Retinal pigment epithelial cell (primary cell): ENCODE data around the gene SOX18.
A peak's percentile ranks its signal among the peaks of the same experiment; 100 is the strongest.

Experiments used
- DNase-seq: peaks from one replicate; pipeline ENCODE4 v3.0.0-alpha.2; 2010; ENCODE audit warnings: low read depth
- H3K4me3 ChIP-seq: 2 replicates; pipeline ENCODE4 v1.5.1; 2011; ENCODE audit warnings: mild to moderate bottlenecking, low read length, control low read depth, moderate library complexity
- CTCF ChIP-seq: conservative IDR thresholded peaks from 2 replicates; pipeline ENCODE4 v1.5.1; 2011; ENCODE audit warnings: low read depth, low read length, control low read depth, inconsistent platforms

Gene SOX18

DNA sequence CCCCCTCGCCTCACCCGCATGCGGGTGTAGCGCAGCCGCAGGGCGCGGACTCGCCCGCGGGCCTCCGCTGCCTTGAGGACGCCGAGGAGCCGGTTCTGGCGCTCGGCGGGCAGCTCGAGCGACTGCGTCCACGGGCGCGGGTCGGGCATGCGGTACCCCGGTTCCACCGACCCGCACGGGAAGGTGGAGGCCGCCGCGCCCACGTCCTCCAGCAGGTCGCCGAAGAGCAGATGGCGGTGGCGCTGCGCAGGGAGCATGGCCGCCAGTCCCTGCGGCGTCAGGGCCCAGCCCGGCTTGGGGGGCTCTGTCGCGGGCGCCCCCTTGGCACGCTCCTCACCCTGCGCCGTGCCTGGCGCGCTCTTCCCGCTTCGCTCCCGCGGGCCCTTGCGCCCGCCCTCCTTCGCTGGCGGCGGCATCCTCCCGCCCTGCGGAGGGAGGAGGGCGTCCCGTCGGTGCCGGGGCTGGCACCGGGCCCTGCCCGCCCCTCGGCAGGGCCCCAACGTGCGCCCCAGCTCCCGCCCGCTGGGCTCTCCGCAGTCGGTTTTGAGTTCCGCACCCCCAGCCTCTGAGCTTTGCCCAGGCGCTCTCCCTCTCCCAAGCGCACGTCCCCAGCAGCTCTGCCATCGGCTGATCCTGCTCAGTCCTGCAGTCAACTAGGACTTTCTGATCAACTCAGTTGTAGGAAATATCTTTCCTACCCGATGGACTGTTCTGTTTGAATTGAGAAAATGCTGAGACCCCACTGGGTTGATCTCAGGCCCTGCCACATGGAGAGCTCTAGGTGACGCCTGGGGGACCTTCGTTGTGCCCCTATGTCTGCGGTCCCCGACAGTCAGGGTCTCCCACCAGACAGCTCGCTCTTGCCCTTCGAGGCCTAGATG is 34.6 kb upstream of the SOX18 start, which contains the start of gene LKAAEAR1:
LKAAEAR1 (minus strand) TSS at position 595 of the 881 bp plus-strand sequence; CDS start at position 416, 179 bp downstream.
- no peak for DNase-seq
- TF ChIP-seq CTCF: no peak
- peak within 1 kb of the TSS; percentile 15 for H3K4me3 ChIP-seq

DNA sequence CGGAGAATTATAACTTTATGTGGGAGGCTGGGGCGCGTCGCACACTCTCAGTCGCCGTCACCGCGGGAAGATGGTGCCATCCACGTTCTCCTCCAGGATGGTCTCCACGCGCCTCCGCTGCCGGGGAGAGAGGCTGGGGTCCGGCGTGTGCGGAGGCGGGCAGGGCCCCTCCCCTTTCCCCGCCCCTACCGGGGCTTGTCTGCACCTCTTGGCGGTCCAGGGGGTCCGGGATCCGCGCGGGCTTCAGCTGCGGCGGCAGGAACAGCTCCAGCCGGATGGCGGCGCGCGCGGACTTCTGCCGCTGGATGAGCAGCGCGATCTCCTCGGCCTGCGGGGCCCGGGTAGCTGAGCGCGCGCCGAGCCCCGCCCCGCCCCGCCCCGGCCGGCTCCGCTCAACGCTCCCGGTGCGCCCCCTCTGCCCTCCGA is 34.0 kb upstream of the SOX18 start:
- peak; percentile 51 for TF ChIP-seq CTCF
- DNase-seq: no peak
- peak overlapping the region; percentile 15 for H3K4me3 ChIP-seq

DNA sequence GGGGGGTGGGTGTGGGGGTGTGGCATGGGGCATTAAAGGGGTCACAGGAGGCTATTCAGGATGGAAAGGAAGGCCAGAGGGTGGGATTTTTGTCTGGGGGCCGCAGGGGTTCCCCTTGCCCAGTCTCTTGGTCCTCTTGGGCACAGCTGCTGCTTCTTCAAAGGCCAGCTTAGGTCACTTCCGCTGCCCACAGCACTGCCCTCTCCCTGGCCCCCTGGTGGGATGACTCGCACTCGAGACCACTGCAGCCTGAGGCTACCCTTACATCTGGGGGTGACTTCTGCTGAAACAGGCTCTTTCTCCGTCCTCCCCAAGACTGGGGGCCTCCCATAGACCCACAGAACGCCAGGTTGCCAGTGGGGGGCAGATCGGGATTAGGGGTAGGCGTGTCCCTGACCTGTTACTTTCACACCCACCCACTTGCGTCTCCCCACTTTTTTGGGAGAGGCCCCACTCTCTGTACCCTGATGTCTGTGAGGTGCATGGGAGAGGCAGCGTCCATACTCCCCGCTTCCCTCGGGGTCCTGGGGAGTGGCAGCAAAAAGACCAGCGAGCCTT is 33.5 kb upstream of the SOX18 start:
- no peak overlapping the region for H3K4me3 ChIP-seq
- no peak for DNase-seq
- TF ChIP-seq CTCF: no peak

DNA sequence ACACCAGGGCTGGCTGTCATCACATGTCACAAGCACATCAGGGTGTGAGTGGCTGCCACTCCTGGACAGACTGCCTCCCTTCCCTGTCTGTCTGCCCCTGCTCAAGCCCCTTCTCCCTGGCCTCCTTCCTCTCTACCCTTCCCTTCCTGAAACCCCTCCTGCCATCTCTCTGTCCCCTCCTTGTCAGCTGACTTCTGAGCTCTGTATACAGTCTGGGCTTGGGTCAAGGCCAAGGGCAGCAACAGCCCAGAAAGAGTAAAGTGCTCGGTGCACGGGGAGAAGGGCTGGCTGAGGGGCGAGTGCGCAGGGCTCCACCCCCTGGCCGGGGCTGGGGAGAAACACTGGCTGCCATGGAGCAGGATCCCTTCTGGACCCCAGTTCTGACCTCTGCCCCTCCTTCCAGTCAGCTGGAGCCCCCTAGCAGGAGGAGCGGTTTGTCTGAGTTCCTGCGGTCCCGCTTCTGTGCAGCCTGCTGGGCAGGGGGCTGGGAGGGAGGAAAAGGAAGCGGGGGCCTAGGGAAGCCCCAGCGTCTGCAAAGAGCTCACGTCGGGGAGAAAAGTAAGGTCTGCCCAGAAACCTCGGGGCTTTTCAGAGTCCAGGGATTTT is 32.8 kb upstream of the SOX18 start:
- no peak overlapping the region for H3K4me3 ChIP-seq
- TF ChIP-seq CTCF: no peak
- DNase-seq: no peak

DNA sequence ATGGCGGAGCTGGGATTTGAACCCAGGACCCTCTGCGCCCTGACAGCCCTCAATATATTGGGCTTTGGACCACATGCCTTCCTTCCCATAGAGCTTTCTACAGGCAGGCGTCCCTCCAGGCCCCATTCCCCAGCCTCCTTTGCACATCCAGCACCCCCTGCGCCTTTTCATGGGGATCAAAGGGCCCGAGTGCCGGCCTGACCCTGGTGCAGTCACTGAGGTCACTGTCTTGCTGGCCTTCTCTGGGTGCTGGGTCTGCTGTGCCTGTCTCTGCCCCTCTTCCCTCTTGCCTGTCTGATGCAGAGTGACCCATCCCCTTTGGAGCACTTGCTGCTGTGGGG is 32.2 kb upstream of the SOX18 start:
- DNase-seq: no peak
- no peak overlapping the region for H3K4me3 ChIP-seq
- TF ChIP-seq CTCF: no peak

GRCh38 chr20:64080813-64081623 is 31.6 kb upstream of the SOX18 start:
- no peak for TF ChIP-seq CTCF
- no peak overlapping the region for H3K4me3 ChIP-seq
- no peak for DNase-seq
